Naive thymus-derived CD8-positive, alpha-beta T cell (primary cell): ENCODE results near the gene MRM3. TPM values are rescaled to one million over a fixed set of nuclear protein-coding genes. Genes with fewer than 3 reads are reported as not detected.

Experiments used
- ATAC-seq, 2 donors: fragments of 150-1000 bp; cut with Tn5 transposase in 1 of 2; sonication (Bioruptor Pico), chemical (Tn5 transposase) in 1 of 2; 1 replicate in 1 of 2; 2 replicates in 1 of 2; pipeline ENCODE4 v1.10.0; 2021; ENCODE audit warnings: mild to moderate bottlenecking in 2 of 2, moderate library complexity in 2 of 2
- POLR2A ChIA-PET: fragments of 350-600 bp; sonication (Branson Sonifier 250); formaldehyde crosslinking; loops from one replicate; lab custom pipeline; 2021; ENCODE audit warnings: antibody characterized with exemption; lab: Charles Lee
- DNase-seq, 10 donors: peaks; one replicate each; pipeline versions ENCODE4 v3.0.0 to v3.0.0-alpha.2; 2020 to 2022
- H3K27ac Mint-ChIP-seq, 10 donors: one replicate each; pipeline ENCODE4 v1.8.0; 2020 to 2022; ENCODE audit warnings: mild to moderate bottlenecking in 10 of 10, mixed read lengths in 10 of 10, moderate library complexity in 4 of 10, inconsistent platforms in 1 of 10
- H3K27me3 Mint-ChIP-seq, 5 donors: one replicate each; pipeline ENCODE4 v1.8.0; 2021 to 2022; ENCODE audit warnings: mixed read lengths in 5 of 5
- H3K36me3 Mint-ChIP-seq, 3 donors: one replicate each; pipeline ENCODE4 v1.8.0; 2020 to 2022; ENCODE audit warnings: mixed read lengths in 3 of 3, mild to moderate bottlenecking in 2 of 3, inconsistent platforms in 1 of 3
- H3K4me1 Mint-ChIP-seq, 4 donors: one replicate each; pipeline ENCODE4 v1.8.0; 2021 to 2022; ENCODE audit warnings: mixed read lengths in 4 of 4
- H3K4me3 Mint-ChIP-seq, 10 donors: one replicate each; pipeline ENCODE4 v1.8.0; 2020 to 2022; ENCODE audit warnings: mild to moderate bottlenecking in 10 of 10, mixed read lengths in 10 of 10, moderate library complexity in 6 of 10, inconsistent platforms in 1 of 10
- H3K9me3 Mint-ChIP-seq, 9 donors: one replicate each; pipeline ENCODE4 v1.8.0; 2020 to 2022; ENCODE audit warnings: mixed read lengths in 9 of 9, mild to moderate bottlenecking in 3 of 9, inconsistent platforms in 1 of 9, moderate library complexity in 1 of 9
- polyA plus RNA-seq, 3 donors: library from polyadenylated mRNA; unstranded; fragments of 300-500 nt; fragmentation: Illumina TruSeq; gene quantifications; one replicate each; pipeline ENCODE4 v1.2.3, GENCODE V29; 2021
- total RNA-seq, 8 experiments: library from RNA in 2 of 8; stranded (reverse) in 2 of 8; gene quantifications; one replicate each; pipeline ENCODE4 v1.2.3 and lab custom pipeline; 2021 to 2026

Gene MRM3
- total and polyA plus RNA-seq, 5 experiments from 2014 or later: 23.7 to 27.2 (median 26.2) TPM

DNA sequence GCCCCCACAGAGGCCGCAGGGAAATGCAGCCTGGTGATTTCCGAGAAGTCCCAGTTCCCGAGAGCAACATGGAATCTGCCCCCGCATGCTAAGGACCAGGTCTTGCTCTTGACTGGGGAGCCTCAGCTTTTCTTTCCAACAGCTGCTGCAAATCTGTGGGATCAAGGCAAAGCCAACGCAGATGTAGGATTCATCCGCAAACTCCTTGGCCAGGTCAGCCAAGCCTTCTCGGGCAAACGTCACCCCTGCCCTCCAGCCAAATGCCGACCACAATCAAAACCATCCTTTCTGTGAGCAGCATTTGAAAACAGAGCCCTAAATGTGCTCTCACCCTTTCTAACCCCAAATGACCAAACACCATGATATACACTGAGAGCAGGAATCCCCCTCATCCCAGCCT lies 54.0 kb downstream of the MRM3 start:
- Mint-ChIP-seq H3K4me3 (no peak overlapping the region), H3K27ac (no peak overlapping the region), H3K27me3 (peaks cover 0 to 11% (median 0%) of the 10 kb centered on the region in 5 donors), H3K9me3 (peaks cover 0 to 9% (median 0%) of the 10 kb centered on the region in 9 donors), H3K36me3 (no peaks in the 10 kb centered on the region), H3K4me1 (no peaks in the 10 kb centered on the region)
- POLR2A ChIA-PET: no interaction called here
- ATAC-seq (no peak), DNase-seq (no peak)

DNA sequence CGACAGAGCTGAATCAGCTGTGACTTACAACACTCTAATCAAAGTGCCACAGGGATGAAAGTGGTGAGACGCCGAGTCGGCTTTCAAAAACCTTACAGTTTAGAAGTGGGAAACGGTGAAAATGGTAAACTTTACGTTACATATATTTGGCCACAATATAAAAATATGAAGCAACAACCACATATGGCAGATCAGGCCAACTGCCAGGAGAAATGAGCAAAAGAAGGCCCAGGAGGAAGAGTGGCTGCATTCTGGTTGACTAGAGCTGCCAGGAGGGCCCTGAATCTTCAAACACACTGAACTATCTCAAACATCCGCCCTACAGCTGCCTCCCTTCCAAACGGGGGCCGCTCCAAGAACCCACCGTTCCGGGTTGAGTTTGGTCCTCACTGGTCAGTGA lies 56.3 kb downstream of the MRM3 start:
- Mint-ChIP-seq H3K4me3 (no peak overlapping the region), H3K27ac (no peak overlapping the region), H3K27me3 (peaks cover 0 to 16% (median 10%) of the 10 kb centered on the region in 5 donors), H3K9me3 (no peaks in the 10 kb centered on the region), H3K36me3 (no peaks in the 10 kb centered on the region), H3K4me1 (no peaks in the 10 kb centered on the region)
- POLR2A ChIA-PET: interaction anchor here (0.6 kb wide), 1 partner anchor 126 kb away, joined by 3 read pairs; no protein-coding TSS in a partner anchor
- ATAC-seq (no peak), DNase-seq (no peak)

DNA sequence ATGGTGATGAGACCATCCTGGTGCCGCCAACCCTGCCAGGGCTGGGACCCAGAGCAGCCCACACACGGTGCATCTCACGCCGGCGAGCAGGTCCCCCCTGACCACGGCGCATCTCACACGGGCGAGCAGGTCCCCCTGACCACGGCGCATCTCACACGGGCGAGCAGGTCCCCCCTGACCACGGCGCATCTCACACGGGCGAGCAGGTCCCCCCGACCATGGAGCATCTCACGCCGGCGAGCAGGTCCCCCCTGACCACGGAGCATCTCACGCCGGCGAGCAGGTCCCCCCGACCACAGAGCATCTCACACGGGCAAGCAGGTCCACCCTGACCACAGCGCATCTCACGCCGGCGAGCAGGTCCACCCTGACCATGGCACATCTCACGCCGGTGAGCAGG lies 59.2 kb downstream of the MRM3 start:
- no peak for DNase-seq
- H3K4me1 Mint-ChIP-seq: peaks cover 0 to under 1% (median 0%) of the 10 kb centered on the region in 4 donors
- POLR2A ChIA-PET: no interaction called here
- H3K9me3 Mint-ChIP-seq: no peaks in the 10 kb centered on the region
- H3K27me3 Mint-ChIP-seq: peaks cover 6 to 34% (median 19%) of the 10 kb centered on the region in 5 donors
- H3K4me3 Mint-ChIP-seq: no peak overlapping the region
- H3K27ac Mint-ChIP-seq: no peak overlapping the region
- no peaks in the 10 kb centered on the region for H3K36me3 Mint-ChIP-seq
- ATAC-seq: no peak

Other genes starting within 250 kb of the MRM3 start
- 10 to 100 TPM; 76.7 to 90.1 TPM for gene VPS53, start 67.5 kb upstream of the MRM3 start, total RNA-seq
- 1 to 10 TPM; 5.0 to 9.4 (median 8.1) TPM for gene VPS53, start 67.5 kb upstream of the MRM3 start, polyA plus RNA-seq
- 1 to 10 TPM; 2.1 to 3.8 TPM for gene TLCD3A, start 49.8 kb upstream of the MRM3 start, total RNA-seq
- 1 to 10 TPM in 2 of 3 donors, under 1 TPM in 1; 0.98 to 2.0 (median 1.2) TPM for gene TLCD3A, start 49.8 kb upstream of the MRM3 start, polyA plus RNA-seq
- 10 to 100 TPM; 37.8 to 41.0 TPM for gene GEMIN4, start 30.1 kb upstream of the MRM3 start, total RNA-seq
- gene GEMIN4, start 30.1 kb upstream of the MRM3 start, polyA plus RNA-seq: 10 to 100 TPM; 16.6 to 35.1 (median 21.2) TPM
- 10 to 100 TPM; 79.9 to 89.7 TPM for gene GLOD4, start 73 bp upstream of the MRM3 start, total RNA-seq
- gene GLOD4, start 73 bp upstream of the MRM3 start, polyA plus RNA-seq: 10 to 100 TPM; 96.2 to 97.4 (median 97.2) TPM
- gene NXN, start 197.4 kb downstream of the MRM3 start, total RNA-seq: under 1 TPM; 0.49 to 0.70 TPM
- gene NXN, start 197.4 kb downstream of the MRM3 start, polyA plus RNA-seq: under 1 TPM; 0.06 to 0.85 (median 0.07) TPM
- 10 to 100 TPM; 14.5 to 15.9 TPM for gene TIMM22, start 214.8 kb downstream of the MRM3 start, total RNA-seq
- 10 to 100 TPM; 20.8 to 25.2 (median 23.5) TPM for gene TIMM22, start 214.8 kb downstream of the MRM3 start, polyA plus RNA-seq